PC-9 (cell line): ENCODE measurements around the gene SSTR3. TPM values are rescaled to one million over a fixed set of nuclear protein-coding genes. Genes with fewer than 3 reads are reported as not detected.
"Not testable (repeated sequence)": the region's sequence is repeated elsewhere in the genome, so short reads cannot be mapped to it uniquely, and the experiment has no call there.

ENCODE experiments used
- BruUV-seq: library from RNA; stranded (reverse); fragments of 400-500 nt; replicated peaks from 2 replicates; lab custom pipeline; 2021; lab: Mats Ljungman, UMichigan
- CTCF ChIA-PET: fragments of 300-600 bp; sonication (Branson Sonifier 250); formaldehyde crosslinking; loops from one replicate; lab custom pipeline; 2022; ENCODE audit warnings: antibody characterized with exemption; lab: Charles Lee
- POLR2A ChIA-PET: fragments of 300-600 bp; sonication (Branson Sonifier 250); formaldehyde crosslinking; loops from one replicate; lab custom pipeline; 2022; ENCODE audit warnings: antibody characterized with exemption; ENCODE audit not compliant: unreplicated experiment; lab: Charles Lee
- DNase-seq, 2 experiments: peaks; one replicate each; pipeline versions ENCODE4 v3.0.0 to v3.0.0-alpha.2; 2015 to 2022; ENCODE audit warnings: mixed read lengths in 1 of 2
- H2AFZ ChIP-seq: fragments of 200-600 bp; sonication (generic); 2 replicates; pipeline ENCODE4 v1.8.1; 2017; ENCODE audit warnings: antibody characterized with exemption
- H3F3A ChIP-seq: fragments of 200-600 bp; sonication (generic); 2 replicates; pipeline ENCODE4 v1.8.1; 2017; ENCODE audit warnings: antibody characterized with exemption, mild to moderate bottlenecking, low read depth; ENCODE audit not compliant: insufficient read depth
- H3K27ac ChIP-seq: fragments of 200-600 bp; sonication (generic); 2 replicates; pipeline ENCODE4 v1.6.1; 2016; ENCODE audit warnings: mixed run types
- H3K27me3 ChIP-seq: fragments of 200-600 bp; sonication (generic); 2 replicates; pipeline ENCODE4 v1.6.1; 2016; ENCODE audit warnings: low read depth, mixed run types; ENCODE audit not compliant: insufficient read depth
- H3K36me3 ChIP-seq: fragments of 200-600 bp; sonication (generic); 2 replicates; pipeline ENCODE4 v1.6.1; 2016; ENCODE audit warnings: low read depth, mixed run types
- H3K4me1 ChIP-seq: fragments of 200-600 bp; sonication (generic); replicated peaks from 2 replicates; pipeline ENCODE4 v1.6.1; 2016; ENCODE audit warnings: mixed run types; ENCODE audit not compliant: insufficient read depth
- H3K4me2 ChIP-seq: fragments of 200-600 bp; sonication (generic); 2 replicates; pipeline ENCODE4 v1.6.1; 2017; ENCODE audit warnings: mixed run types
- H3K4me3 ChIP-seq: fragments of 200-600 bp; sonication (generic); 2 replicates; pipeline ENCODE4 v1.6.1; 2016; ENCODE audit warnings: mixed run types
- H3K79me2 ChIP-seq: fragments of 200-600 bp; sonication (generic); 2 replicates; pipeline ENCODE4 v1.6.1; 2017; ENCODE audit warnings: low read depth, mixed run types
- H3K9me2 ChIP-seq: fragments of 200-600 bp; sonication (generic); 2 replicates; pipeline ENCODE4 v1.8.1; 2017; ENCODE audit warnings: mild to moderate bottlenecking; ENCODE audit not compliant: insufficient read depth
- H3K9me3 ChIP-seq: fragments of 200-600 bp; sonication (generic); 2 replicates; pipeline ENCODE4 v1.8.1; 2016; ENCODE audit warnings: low read depth; ENCODE audit not compliant: insufficient read depth
- H4K20me1 ChIP-seq: fragments of 200-600 bp; sonication (generic); 2 replicates; pipeline ENCODE4 v1.8.1; 2017; ENCODE audit not compliant: insufficient read depth
- CTCF ChIP-seq: fragments of 200-600 bp; sonication (generic); conservative IDR thresholded peaks from 2 replicates; pipeline ENCODE4 v1.6.1; 2017; ENCODE audit warnings: mixed run types, antibody characterized with exemption, mild to moderate bottlenecking, moderate library complexity
- EZH2 ChIP-seq: fragments of 200-600 bp; sonication (generic); IDR thresholded peaks from 2 replicates; pipeline ENCODE4 v1.8.0; 2017; ENCODE audit warnings: antibody characterized with exemption, low read depth
- intact Hi-C: fragments of 100-400 bp; cut with micrococcal nuclease; formaldehyde crosslinking; loops from one replicate; pipeline ENCODE4 v1.10.0; 2022; ENCODE audit not compliant: unreplicated experiment
- total RNA-seq: library from RNA; stranded (reverse); gene quantifications from 2 replicates; pipeline ENCODE4 v1.2.3, GENCODE V29; 2021

The SSTR3 gene
- total RNA-seq, 1 experiment from 2014 or later: not detected

- no peak for TF ChIP-seq EZH2
- no peak for TF ChIP-seq CTCF
- H3K9me2 ChIP-seq: no peaks in the 10 kb centered on the region
- ChIA-PET CTCF (no interaction called here), POLR2A (no interaction called here)
- no peak overlapping the region for H3K27ac ChIP-seq
- intact Hi-C loops: no loop called here
- H3K4me1 ChIP-seq: peaks cover 13% of the 10 kb centered on the region
- H2AFZ ChIP-seq: no peak overlapping the region
- no TSS peak for BruUV-seq
- no peak for DNase-seq
- H3K36me3 ChIP-seq: no peaks in the 10 kb centered on the region
- H3K4me2 ChIP-seq: no peak overlapping the region
- H3F3A ChIP-seq: peaks cover 7% of the 10 kb centered on the region
- peaks cover 4% of the 10 kb centered on the region; the same call in 1 of the 2 replicates for H3K79me2 ChIP-seq
- H3K4me3 ChIP-seq: no peak overlapping the region
- H4K20me1 ChIP-seq: no peaks in the 10 kb centered on the region
- no peaks in the 10 kb centered on the region for H3K27me3 ChIP-seq
- H3K9me3 ChIP-seq: no peaks in the 10 kb centered on the region
Measured at GRCh38 chr22:37202716-37203115, 9.6 kb downstream of the SSTR3 start.

GRCh38 chr22:37202001-37202555 is 10.2 kb downstream of the SSTR3 start:
- no peaks in the 10 kb centered on the region for H3K36me3 ChIP-seq
- H3K27me3 ChIP-seq: no peaks in the 10 kb centered on the region
- peaks cover 4% of the 10 kb centered on the region; the same call in 1 of the 2 replicates for H3K79me2 ChIP-seq
- POLR2A ChIA-PET: no interaction called here
- no peak overlapping the region for H3K4me3 ChIP-seq
- no peak overlapping the region for H3K4me2 ChIP-seq
- H3F3A ChIP-seq: peaks cover 11% of the 10 kb centered on the region
- H3K27ac ChIP-seq: no peak overlapping the region
- peaks cover 18% of the 10 kb centered on the region for H3K4me1 ChIP-seq
- TF ChIP-seq CTCF: no peak
- no peak for TF ChIP-seq EZH2
- no TSS peak for BruUV-seq
- H4K20me1 ChIP-seq: no peaks in the 10 kb centered on the region
- intact Hi-C loops: no loop called here
- CTCF ChIA-PET: interaction anchor here (0.6 kb wide), 1 partner anchor 51 kb away, joined by 3 read pairs; no protein-coding TSS in a partner anchor
- no peak for DNase-seq
- no peaks in the 10 kb centered on the region for H3K9me2 ChIP-seq
- H3K9me3 ChIP-seq: no peaks in the 10 kb centered on the region
- H2AFZ ChIP-seq: no peak overlapping the region

- CTCF ChIA-PET: interaction anchor here (0.7 to 0.8 kb wide), 3 partner anchors 30 to 851 kb away, joined by 3 to 4 read pairs (median 3); no protein-coding TSS in a partner anchor
- POLR2A ChIA-PET, H2AFZ ChIP-seq, DNase-seq, H3K4me2 ChIP-seq, H3K9me3 ChIP-seq, H4K20me1 ChIP-seq, H3K79me2 ChIP-seq, BruUV-seq, H3K4me3 ChIP-seq, H3K9me2 ChIP-seq, H3K27me3 ChIP-seq, intact Hi-C loops, H3K27ac ChIP-seq, H3K36me3 ChIP-seq: not testable (repeated sequence)
- Histone ChIP-seq H3K4me1 (peaks cover 25% of the 10 kb centered on the region), H3F3A (peaks cover 18% of the 10 kb centered on the region)
Measured at GRCh38 chr22:37201443-37201820, 10.8 kb downstream of the SSTR3 start.
